Erythroblast (primary cell): ENCODE results near the gene CYP4F2.

Source experiments
- GATA1 ChIP-seq: IDR thresholded peaks from 2 replicates; pipeline ENCODE4 v1.6.1; 2011; ENCODE audit warnings: low read depth, mild to moderate bottlenecking, control low read depth, low read length, moderate library complexity
- POLR2A ChIP-seq: IDR thresholded peaks from 2 replicates; pipeline ENCODE4 v1.6.1; 2011; ENCODE audit warnings: mild to moderate bottlenecking, low read length

GRCh38 chr19:15866636-15867035, 31.2 kb downstream of the CYP4F2 start:
- no peak for TF ChIP-seq POLR2A
- TF ChIP-seq GATA1 = no peak
